NCI-H1092 (cell line): Measurements from ENCODE around the gene E2F1.
A peak's percentile ranks its signal among the peaks of the same experiment; 100 is the strongest.

Experiments used
- DNase-seq: peaks from one replicate; lab custom pipeline; 2025; lab: John Stamatoyannopoulos, UW

E2F1 gene

GRCh38 chr20:33671573-33672288 is 14.5 kb downstream of the E2F1 start:
- DNase-seq: no peak

- DNase-seq: no peak
Observed at GRCh38 chr20:33670715-33671499, 15.3 kb downstream of the E2F1 start.

GRCh38 chr20:33669873-33670640 is 16.1 kb downstream of the E2F1 start:
- DNase-seq: no peak

- DNase-seq: no peak
Observed at GRCh38 chr20:33669224-33669623, 17.0 kb downstream of the E2F1 start.

GRCh38 chr20:33668466-33669155 is 17.6 kb downstream of the E2F1 start:
- no peak for DNase-seq

GRCh38 chr20:33667676-33668465 is 18.3 kb downstream of the E2F1 start:
- DNase-seq: no peak

GRCh38 chr20:33667245-33667675 is 18.9 kb downstream of the E2F1 start:
- DNase-seq: no peak

- no peak for DNase-seq
Observed at GRCh38 chr20:33666293-33667244, 19.6 kb downstream of the E2F1 start, which contains the start of gene ACTL10. ACTL10 (plus strand) TSS chr20:33666943; CDS start chr20:33667498, 555 bp downstream.

GRCh38 chr20:33664762-33665144 is 21.4 kb downstream of the E2F1 start:
- DNase-seq: no peak

- no peak for DNase-seq
Observed at GRCh38 chr20:33664085-33664761, 22.0 kb downstream of the E2F1 start.

GRCh38 chr20:33663161-33664084 is 22.8 kb downstream of the E2F1 start:
- DNase-seq: peak; percentile 59

- no peak for DNase-seq
Observed at GRCh38 chr20:33662172-33662571, 24.0 kb downstream of the E2F1 start, which contains the start of gene C20orf144. C20orf144 (plus strand) TSS chr20:33662327; CDS start chr20:33662346, 19 bp downstream.

- no peak for DNase-seq
Observed at GRCh38 chr20:33660685-33661058, 25.5 kb downstream of the E2F1 start.

- no peak for DNase-seq
Observed at GRCh38 chr20:33660035-33660684, 26.0 kb downstream of the E2F1 start.

GRCh38 chr20:33659341-33660034 is 26.7 kb downstream of the E2F1 start:
- no peak for DNase-seq

- DNase-seq: no peak
Observed at GRCh38 chr20:33658929-33659328, 27.3 kb downstream of the E2F1 start.

GRCh38 chr20:33658510-33658909 is 27.7 kb downstream of the E2F1 start:
- no peak for DNase-seq
